NOMO-1 treated with DMSO at 0.1 percent for 48 hours (cell line): Measurements from ENCODE around the gene ERRFI1.

Source experiments
- DNase-seq: peaks from one replicate; lab custom pipeline; 2025; ENCODE audit not compliant: unreplicated experiment; lab: John Stamatoyannopoulos, UW

Gene ERRFI1

GRCh38 chr1:8046391-8046790 is 20.3 kb upstream of the ERRFI1 start:
- no peak for DNase-seq

GRCh38 chr1:8043621-8044020 is 17.5 kb upstream of the ERRFI1 start:
- no peak for DNase-seq

- DNase-seq, result no peak
Measured at GRCh38 chr1:8042134-8042533, 16.0 kb upstream of the ERRFI1 start.

- no peak for DNase-seq
Measured at GRCh38 chr1:8040586-8040985, 14.5 kb upstream of the ERRFI1 start.

- no peak for DNase-seq
Measured at GRCh38 chr1:8039071-8039470, 13.0 kb upstream of the ERRFI1 start.

- no peak for DNase-seq
Measured at GRCh38 chr1:8035289-8035688, 9.2 kb upstream of the ERRFI1 start.

- DNase-seq, result no peak
Measured at GRCh38 chr1:8033322-8033721, 7.2 kb upstream of the ERRFI1 start.

- DNase-seq, result no peak
Measured at GRCh38 chr1:8032366-8032910, 6.3 kb upstream of the ERRFI1 start.

- peak; percentile 30 for DNase-seq
Measured at GRCh38 chr1:8031176-8031785, 5.2 kb upstream of the ERRFI1 start.

- no peak for DNase-seq
Measured at GRCh38 chr1:8028571-8028910, 2.4 kb upstream of the ERRFI1 start.

GRCh38 chr1:8027748-8028570 is 1.9 kb upstream of the ERRFI1 start:
- no peak for DNase-seq

- no peak for DNase-seq
Measured at GRCh38 chr1:8026976-8027747, 1.1 kb upstream of the ERRFI1 start.

GRCh38 chr1:8025671-8026144 is 401 bp downstream of the ERRFI1 start:
- DNase-seq, result no peak

GRCh38 chr1:8025061-8025670 is 943 bp downstream of the ERRFI1 start:
- no peak for DNase-seq

- DNase-seq, result no peak
Measured at GRCh38 chr1:8024329-8024728, 1.8 kb downstream of the ERRFI1 start.

GRCh38 chr1:8023995-8024313 is 2.2 kb downstream of the ERRFI1 start:
- no peak for DNase-seq

- no peak for DNase-seq
Measured at GRCh38 chr1:8023287-8023994, 2.7 kb downstream of the ERRFI1 start.

- DNase-seq, result no peak
Measured at GRCh38 chr1:8022395-8023286, 3.5 kb downstream of the ERRFI1 start.

- no peak for DNase-seq
Measured at GRCh38 chr1:8021676-8022266, 4.3 kb downstream of the ERRFI1 start.
